Measurements from ENCODE around the gene GREM2. TPM values are rescaled to one million over a fixed set of nuclear protein-coding genes. Genes with fewer than 3 reads are reported as not detected.

GREM2 gene
- total and polyA plus RNA-seq, 2 of the 4 experiments (the other 2 are of a cell fraction) = 3.0 to 14.2 TPM

GRCh38 chr1:240466509-240466908 is 145.4 kb downstream of the GREM2 start:
- dilution Hi-C loops (cut with HindIII; ENCODE audit: low sequenced_read_pairs, unreplicated experiment) = no loop called here
- POLR2A ChIA-PET (ENCODE audit: unreplicated experiment) = no interaction called here
- WGBS, 2 experiments (ENCODE audit: extremely low coverage in 2 of 2, insufficient read length in 1 of 2) = no CpG with 5 or more reads among the region's 4 CpGs

More at GRCh38 chr1:240466509-240466908, 145.4 kb downstream of the GREM2 start:
- H3K9ac ChIP-seq (ENCODE audit: low read depth, low read length) = no peak overlapping the region
- H3K14ac ChIP-seq (replicated peaks; ENCODE audit: low read depth, low read length) = 0 out of 2 replicates have a peak overlapping the region, but pooled peaks have one; percentile 3
- no TSS peak for BruUV-seq (replicated peaks)
- ATAC-seq (ENCODE audit: low read depth) (no peak), DNase-seq (no peak)
- H3K23ac ChIP-seq (ENCODE audit: low read depth, low read length) = no peak overlapping the region
- H4K8ac ChIP-seq (ENCODE audit: low read depth in 2 of 2, low read length in 2 of 2) = peak overlapping the region in 1 of 2 experiments; percentile 52; a peak in 2 of 4 replicates
- H2AK9ac ChIP-seq (replicated peaks; ENCODE audit: low read depth, low read length, poor library complexity) = no peak overlapping the region
- H4K20me1 ChIP-seq (ENCODE audit: insufficient read depth, low read length) = no peaks in the 10 kb centered on the region
- no peaks in the 10 kb centered on the region for H3K9me3 ChIP-seq (ENCODE audit: control insufficient read depth, insufficient read depth, low read length)
- peaks cover 13 to 47% of the 10 kb centered on the region in 2 experiments; a peak in 3 of 4 replicates for H3K79me1 ChIP-seq (ENCODE audit: low read depth in 1 of 2, low read length in 2 of 2)
- in situ Hi-C loops (cut with MboI; ENCODE audit: low sequenced_read_pairs) = loop anchor here (25.0 kb wide), 1 partner anchor 221 kb away; no protein-coding TSS in a partner anchor
- intact Hi-C loops (cut with micrococcal nuclease) = no loop called here
- TF ChIP-seq BHLHE40 (IDR thresholded peaks at IDR 0.05; ENCODE audit: low read depth, low read length) = no peak
- TF ChIP-seq RFX5 (IDR thresholded peaks at IDR 0.05; ENCODE audit: low read depth, low read length) = no peak
- H3K4me2 ChIP-seq (ENCODE audit: low read depth, low read length) = no peak overlapping the region
- H3K56ac ChIP-seq (ENCODE audit: extremely low read depth, insufficient read depth, low read length) = no peak overlapping the region
- H2BK120ac ChIP-seq (ENCODE audit: low read depth, low read length) = no peak overlapping the region
- 0 out of 2 replicates have a peak overlapping the region, but pooled peaks have one; percentile 23 for H4K91ac ChIP-seq (ENCODE audit: insufficient read depth, low read depth, low read length)
- H3K18ac ChIP-seq (ENCODE audit: low read depth, low read length) = peak overlapping the region; percentile 60; the same call in 1 of the 2 replicates
- H3K36me3 ChIP-seq (ENCODE audit: control insufficient read depth, insufficient read depth, low read length) = no peaks in the 10 kb centered on the region
- H3K4me3 ChIP-seq (ENCODE audit: insufficient read depth, low read depth, low read length) = no peak overlapping the region
- no peak overlapping the region for H3K27ac ChIP-seq (ENCODE audit: insufficient read depth, low read length)
- no peak overlapping the region for H2BK15ac ChIP-seq (ENCODE audit: low read depth, low read length)
- H3K27me3 ChIP-seq (ENCODE audit: control insufficient read depth, insufficient read depth, low read length) = no peaks in the 10 kb centered on the region
- CTCF ChIA-PET = interaction anchor here (0.6 to 0.8 kb wide), 2 partner anchors 50 to 225 kb away, joined by 3 read pairs; no protein-coding TSS in a partner anchor
- H4K5ac ChIP-seq (ENCODE audit: low read depth, low read length) = no peak overlapping the region
- H3K9me1 ChIP-seq (ENCODE audit: insufficient read depth, low read length) = no peaks in the 10 kb centered on the region
- no peak overlapping the region for H2BK5ac ChIP-seq (ENCODE audit: low read depth, low read length, poor library complexity, severe bottlenecking)
- H3K4me1 ChIP-seq (ENCODE audit: control insufficient read depth, insufficient read depth, low read length) = peaks cover 20% of the 10 kb centered on the region
- H2AFZ ChIP-seq (replicated peaks; ENCODE audit: low read length, poor library complexity) = no peak overlapping the region
- H3K4ac ChIP-seq (ENCODE audit: low read depth, low read length) = 0 out of 2 replicates have a peak overlapping the region, but pooled peaks have one; percentile 8
- H2BK20ac ChIP-seq (ENCODE audit: low read depth, low read length) = peak overlapping the region; percentile 6; the same call in 1 of the 2 replicates
- H2AK5ac ChIP-seq (ENCODE audit: low read depth, low read length) = no peak overlapping the region; the same call in 1 of the 2 replicates

Measured in IMR-90 (cell line).